OCI-LY3 (cell line): Measurements from ENCODE around the gene ATP8B4.

Experiments
- EZH2phosphoT487 ChIP-seq: fragments of 200-600 bp; shearing (Covaris generic); IDR thresholded peaks from 2 replicates; pipeline ENCODE4 v1.6.1; 2018; ENCODE audit warnings: antibody characterized with exemption, mixed run types, low read depth
- TF ChIP-seq, protein P1 (sequence below): fragments of 200-600, 300-600 bp; sonication (generic); IDR thresholded peaks from 2 replicates; pipeline ENCODE4 v1.5.1; 2014; ENCODE audit warnings: antibody characterized with exemption, low read length, low read depth

DNA sequence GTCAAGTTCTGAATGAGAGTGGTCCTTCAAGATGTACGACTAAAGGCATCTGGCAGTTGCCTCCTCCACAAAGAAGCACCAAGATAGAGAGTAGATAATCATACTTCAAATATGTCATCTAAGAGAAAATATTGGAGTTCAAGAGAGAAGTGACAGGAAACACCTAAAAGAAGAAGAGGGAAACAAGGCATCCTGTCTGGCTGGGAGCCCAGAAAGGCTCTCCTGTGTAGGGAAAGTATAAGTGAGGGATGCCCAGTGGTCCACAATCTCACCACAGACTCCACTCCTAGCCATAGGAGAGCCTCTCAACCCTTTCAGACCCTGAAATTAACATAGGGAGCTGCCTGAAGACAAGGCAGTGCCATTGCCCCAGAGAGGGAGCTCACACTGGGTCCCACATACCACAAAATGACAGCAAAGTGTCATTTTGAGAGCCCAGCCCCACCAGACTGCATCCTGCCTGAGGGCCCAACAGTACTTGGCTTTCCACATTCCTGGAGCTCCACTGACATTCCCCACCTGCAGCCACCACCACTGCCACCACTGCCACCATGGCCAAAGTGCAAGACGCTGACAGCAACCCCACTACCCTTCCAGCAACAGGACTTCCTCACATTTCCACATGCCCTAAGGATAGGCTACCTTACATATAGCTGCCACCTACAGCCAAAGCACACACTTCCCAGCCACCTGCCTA is 210.6 kb downstream of the ATP8B4 start:
- TF ChIP-seq, protein P1, sequence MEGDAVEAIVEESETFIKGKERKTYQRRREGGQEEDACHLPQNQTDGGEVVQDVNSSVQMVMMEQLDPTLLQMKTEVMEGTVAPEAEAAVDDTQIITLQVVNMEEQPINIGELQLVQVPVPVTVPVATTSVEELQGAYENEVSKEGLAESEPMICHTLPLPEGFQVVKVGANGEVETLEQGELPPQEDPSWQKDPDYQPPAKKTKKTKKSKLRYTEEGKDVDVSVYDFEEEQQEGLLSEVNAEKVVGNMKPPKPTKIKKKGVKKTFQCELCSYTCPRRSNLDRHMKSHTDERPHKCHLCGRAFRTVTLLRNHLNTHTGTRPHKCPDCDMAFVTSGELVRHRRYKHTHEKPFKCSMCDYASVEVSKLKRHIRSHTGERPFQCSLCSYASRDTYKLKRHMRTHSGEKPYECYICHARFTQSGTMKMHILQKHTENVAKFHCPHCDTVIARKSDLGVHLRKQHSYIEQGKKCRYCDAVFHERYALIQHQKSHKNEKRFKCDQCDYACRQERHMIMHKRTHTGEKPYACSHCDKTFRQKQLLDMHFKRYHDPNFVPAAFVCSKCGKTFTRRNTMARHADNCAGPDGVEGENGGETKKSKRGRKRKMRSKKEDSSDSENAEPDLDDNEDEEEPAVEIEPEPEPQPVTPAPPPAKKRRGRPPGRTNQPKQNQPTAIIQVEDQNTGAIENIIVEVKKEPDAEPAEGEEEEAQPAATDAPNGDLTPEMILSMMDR = no peak
- no peak for TF ChIP-seq EZH2phosphoT487
